Neural cell (in vitro differentiated cells): Measurements from ENCODE around the gene UTRN.

ENCODE experiments used
- EP300 ChIP-seq: fragments of 450-650 bp; conservative IDR thresholded peaks from 2 replicates; pipeline ENCODE4 v1.6.1; 2014; ENCODE audit warnings: antibody characterized with exemption, mild to moderate bottlenecking, moderate library complexity; ENCODE audit not compliant: poor library complexity, severe bottlenecking
- EZH2 ChIP-seq: fragments of 200-600, 300-800 bp; shearing (Covaris generic), sonication (generic); IDR thresholded peaks from 2 replicates; pipeline ENCODE4 v1.6.1; 2014; ENCODE audit warnings: antibody characterized with exemption, low read length, borderline replicate concordance, mild to moderate bottlenecking; ENCODE audit not compliant: insufficient read depth, poor library complexity, severe bottlenecking
- POLR2AphosphoS5 ChIP-seq: IDR thresholded peaks from 2 replicates; pipeline ENCODE4 v1.6.1; 2012
- RAD21 ChIP-seq: fragments of 450-650 bp; conservative IDR thresholded peaks from 2 replicates; pipeline ENCODE4 v1.6.1; 2014; ENCODE audit warnings: antibody characterized with exemption, mild to moderate bottlenecking, moderate library complexity
- TAF1 ChIP-seq: IDR thresholded peaks from 2 replicates; pipeline ENCODE4 v1.6.1; 2012; ENCODE audit warnings: low read depth
- TF ChIP-seq, protein P1 (sequence below): fragments of 450-650 bp; IDR thresholded peaks from 2 replicates; pipeline ENCODE4 v1.5.1; 2014; ENCODE audit warnings: antibody characterized with exemption, mild to moderate bottlenecking, moderate library complexity; ENCODE audit not compliant: poor library complexity, severe bottlenecking

GRCh38 chr6:144264270-144265060 is 20.7 kb upstream of the UTRN start:
- TF ChIP-seq, protein P1, sequence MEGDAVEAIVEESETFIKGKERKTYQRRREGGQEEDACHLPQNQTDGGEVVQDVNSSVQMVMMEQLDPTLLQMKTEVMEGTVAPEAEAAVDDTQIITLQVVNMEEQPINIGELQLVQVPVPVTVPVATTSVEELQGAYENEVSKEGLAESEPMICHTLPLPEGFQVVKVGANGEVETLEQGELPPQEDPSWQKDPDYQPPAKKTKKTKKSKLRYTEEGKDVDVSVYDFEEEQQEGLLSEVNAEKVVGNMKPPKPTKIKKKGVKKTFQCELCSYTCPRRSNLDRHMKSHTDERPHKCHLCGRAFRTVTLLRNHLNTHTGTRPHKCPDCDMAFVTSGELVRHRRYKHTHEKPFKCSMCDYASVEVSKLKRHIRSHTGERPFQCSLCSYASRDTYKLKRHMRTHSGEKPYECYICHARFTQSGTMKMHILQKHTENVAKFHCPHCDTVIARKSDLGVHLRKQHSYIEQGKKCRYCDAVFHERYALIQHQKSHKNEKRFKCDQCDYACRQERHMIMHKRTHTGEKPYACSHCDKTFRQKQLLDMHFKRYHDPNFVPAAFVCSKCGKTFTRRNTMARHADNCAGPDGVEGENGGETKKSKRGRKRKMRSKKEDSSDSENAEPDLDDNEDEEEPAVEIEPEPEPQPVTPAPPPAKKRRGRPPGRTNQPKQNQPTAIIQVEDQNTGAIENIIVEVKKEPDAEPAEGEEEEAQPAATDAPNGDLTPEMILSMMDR, result no peak
- TF ChIP-seq EP300 (no peak), POLR2AphosphoS5 (no peak), TAF1 (no peak), EZH2 (no peak), RAD21 (no peak)
